Suppressor macrophage treated with lipopolysaccharide for 4 hours (primary cell): ENCODE results near the gene TRAPPC2.

Source experiments
- DNase-seq: peaks from one replicate; pipeline ENCODE4 v3.0.0-alpha.2; 2020

TRAPPC2 gene

DNA sequence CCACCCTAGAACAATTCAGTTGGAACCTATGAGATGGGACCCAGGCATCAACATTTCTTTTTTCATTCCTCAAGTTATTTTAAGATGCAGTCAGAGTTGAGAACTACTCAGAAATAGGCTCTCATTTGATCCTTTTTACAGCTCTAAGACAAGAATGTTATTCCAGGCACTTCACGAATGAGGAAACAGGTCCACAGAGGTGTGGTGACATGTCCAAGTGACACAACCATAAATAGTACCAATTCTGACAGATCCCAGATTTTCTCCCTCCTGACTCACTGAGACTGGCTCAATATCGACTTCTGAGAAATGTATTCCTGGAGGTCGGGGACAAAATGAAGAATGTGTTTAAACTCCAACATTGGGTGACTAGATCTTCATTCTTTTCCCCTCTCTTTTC is 70.4 kb downstream of the TRAPPC2 start:
- peak; percentile 12 for DNase-seq

DNA sequence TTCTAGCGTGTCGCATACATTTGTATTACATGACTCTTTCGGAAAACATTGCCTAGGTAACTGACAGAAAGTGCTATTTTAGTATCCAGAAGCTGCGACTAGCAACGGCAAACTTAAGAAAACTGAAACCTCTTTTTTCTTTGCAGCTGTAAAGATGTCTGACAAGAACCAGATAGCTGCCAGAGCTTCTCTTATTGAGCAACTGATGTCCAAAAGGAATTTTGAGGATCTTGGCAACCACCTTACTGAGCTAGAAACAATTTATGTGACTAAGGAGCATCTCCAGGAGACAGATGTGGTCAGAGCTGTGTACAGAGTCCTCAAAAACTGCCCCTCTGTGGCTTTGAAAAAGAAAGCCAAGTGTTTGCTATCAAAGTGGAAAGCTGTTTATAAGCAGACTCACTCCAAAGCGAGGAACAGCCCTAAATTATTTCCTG is 72.0 kb downstream of the TRAPPC2 start:
- DNase-seq, result no peak
